ENCODE results near the gene TRIO.

GRCh38 chr5:14142202-14142826, 828 bp upstream of the TRIO start:
- no peak for TF ChIP-seq CTCF (optimal IDR thresholded peaks at IDR 0.05 in 1 of 3, IDR thresholded peaks at IDR 0.05 in 1 of 3, conservative IDR thresholded peaks at IDR 0.05 in 1 of 3; ENCODE audit: extremely low read depth in 1 of 3, insufficient read depth in 2 of 3, low read length in 3 of 3)
- TF ChIP-seq EZH2 (IDR thresholded peaks at IDR 0.05; ENCODE audit: low read length) = no peak

All from keratinocyte (primary cell).